HepG2 (cell line): ENCODE data around the gene MS4A2. TPM values are rescaled to one million over a fixed set of nuclear protein-coding genes. Genes with fewer than 3 reads are reported as not detected.

Experiments
- ATAC-seq: fragments of 200-7000 bp; cut with Tn5 transposase; 3 replicates; pipeline ENCODE4 v1.9.1; 2020; ENCODE audit warnings: mild to moderate bottlenecking, moderate library complexity
- BruUV-seq: library from RNA; stranded (reverse); fragments of 400-500 nt; replicated peaks from 2 replicates; lab custom pipeline; 2021; lab: Mats Ljungman, UMichigan
- CTCF ChIA-PET: fragments of 300-600 bp; formaldehyde crosslinking; extraction: SDS; loops from one replicate; lab custom pipeline; 2021; ENCODE audit warnings: low total read pairs, inconsistent platforms, low intra/inter-chr PET ratio; lab: Yijun Ruan, JAX
- POLR2A ChIA-PET: fragments of 350-600 bp; sonication (Branson Sonifier 250); formaldehyde crosslinking; loops from one replicate; lab custom pipeline; 2020; ENCODE audit warnings: antibody characterized with exemption, inconsistent platforms; lab: Yijun Ruan, JAX
- DNase-seq: peaks from one replicate; pipeline ENCODE4 v3.0.0-alpha.2; 2015; ENCODE audit warnings: low spot score
- FAIRE-seq: peaks from 3 replicates; lab custom pipeline; 2011; peaks lifted over from hg19 to GRCh38; lab: Jason Lieb, UNC
- H2AFZ ChIP-seq: one replicate; pipeline ENCODE4 v1.6.1; 2011; ENCODE audit warnings: low read length, inconsistent platforms
- H3K27ac ChIP-seq: fragments of 300-600 bp; 3 replicates; pipeline ENCODE4 v1.8.0; 2011; ENCODE audit warnings: mixed run types, mild to moderate bottlenecking, mixed read lengths, low read length, inconsistent platforms; ENCODE audit not compliant: insufficient read depth; ENCODE audit errors: extremely low read length
- H3K27me3 ChIP-seq, 2 experiments: fragments of 200-600 bp in 1 of 2; 2 replicates in 1 of 2; 3 replicates in 1 of 2; pipeline versions ENCODE4 v1.6.0 to v1.8.0; 2011; ENCODE audit warnings: low read length in 2 of 2, mild to moderate bottlenecking in 2 of 2, moderate library complexity in 2 of 2, inconsistent platforms in 1 of 2; ENCODE audit not compliant: insufficient read depth in 2 of 2, control insufficient read depth in 1 of 2
- H3K36me3 ChIP-seq, 2 experiments: fragments of 200-600 bp in 1 of 2; replicated peaks in 1 of 2; 2 replicates in 1 of 2; 3 replicates in 1 of 2; pipeline versions ENCODE4 v1.5.1 to v1.8.0; 2011; ENCODE audit warnings: low read length in 2 of 2, inconsistent platforms in 1 of 2; ENCODE audit not compliant: insufficient read depth in 2 of 2, control insufficient read depth in 1 of 2
- H3K4me1 ChIP-seq: 2 replicates; pipeline ENCODE4 v1.5.1; 2012; ENCODE audit warnings: low read length, inconsistent platforms; ENCODE audit not compliant: insufficient read depth
- H3K4me2 ChIP-seq: 2 replicates; pipeline ENCODE4 v1.6.0; 2011; ENCODE audit warnings: low read depth, low read length, inconsistent platforms
- H3K4me3 ChIP-seq, 3 experiments: fragments of 200-600 bp in 1 of 3; sonication (generic), shearing (Covaris generic) in 1 of 3; replicated peaks in 1 of 3; 2 replicates each; pipeline ENCODE4 v1.5.1; 2011 to 2016; ENCODE audit warnings: low read length in 3 of 3, inconsistent platforms in 2 of 3, low read depth in 2 of 3, mild to moderate bottlenecking in 2 of 3, control low read depth in 1 of 3, mixed read lengths in 1 of 3; ENCODE audit not compliant: insufficient read depth in 1 of 3
- H3K79me2 ChIP-seq: one replicate; pipeline ENCODE4 v1.6.1; 2011; ENCODE audit warnings: low read length, inconsistent platforms; ENCODE audit not compliant: insufficient read depth
- H3K9ac ChIP-seq: 2 replicates; pipeline ENCODE4 v1.6.0; 2011; ENCODE audit warnings: mild to moderate bottlenecking, low read depth, low read length, inconsistent platforms; ENCODE audit not compliant: insufficient read depth
- H3K9me3 ChIP-seq: 2 replicates; pipeline ENCODE4 v1.5.1; 2012; ENCODE audit warnings: mild to moderate bottlenecking, low read length
- H4K20me1 ChIP-seq: 2 replicates; pipeline ENCODE4 v1.6.0; 2011; ENCODE audit warnings: inconsistent platforms, mild to moderate bottlenecking, low read length, moderate library complexity; ENCODE audit not compliant: insufficient read depth
- EP300 ChIP-seq, 3 experiments: sonication (generic) in 1 of 3; formaldehyde crosslinking in 1 of 3; IDR thresholded peaks; 2 replicates each; pipeline versions ENCODE4 v1.5.1 to v1.6.1; 2011 to 2020; ENCODE audit warnings: low read depth in 2 of 3, low read length in 2 of 3, borderline replicate concordance in 1 of 3, improper control_type of control experiment in 1 of 3, mild to moderate bottlenecking in 1 of 3, missing genetic modification reagents in 1 of 3, moderate library complexity in 1 of 3
- GATAD2A ChIP-seq: IDR thresholded peaks from 2 replicates; pipeline ENCODE4 v1.6.1; 2016
- HNF4A ChIP-seq: sonication (generic); formaldehyde crosslinking; IDR thresholded peaks from 2 replicates; pipeline ENCODE4 v1.4.0; 2020; ENCODE audit warnings: missing genetic modification reagents
- MIXL1 ChIP-seq: IDR thresholded peaks from 2 replicates; pipeline ENCODE4 v1.6.1; 2016
- NCOA2 ChIP-seq: sonication (generic); formaldehyde crosslinking; IDR thresholded peaks from 2 replicates; pipeline ENCODE4 v1.8.0; 2022; ENCODE audit warnings: inconsistent platforms
- PPARG ChIP-seq: conservative IDR thresholded peaks from 2 replicates; pipeline ENCODE4 v1.6.1; 2016; ENCODE audit warnings: missing biosample characterization, missing genetic modification reagents
- SMARCE1 ChIP-seq: fragments of 450-650 bp; IDR thresholded peaks from 2 replicates; pipeline ENCODE4 v1.6.1; 2017; ENCODE audit warnings: borderline replicate concordance
- SMC3 ChIP-seq: IDR thresholded peaks from 2 replicates; pipeline ENCODE4 v1.6.1; 2011; ENCODE audit warnings: low read length, improper control_type of control experiment
- SOX13 ChIP-seq, 3 experiments: fragments of 450-650 bp in 1 of 3; sonication (generic) in 1 of 3; formaldehyde crosslinking in 1 of 3; IDR thresholded peaks in 2 of 3; conservative IDR thresholded peaks in 1 of 3; 2 replicates each; pipeline versions ENCODE4 v1.5.0 to v1.6.1; 2016 to 2020; ENCODE audit warnings: antibody characterized with exemption in 1 of 3, mild to moderate bottlenecking in 1 of 3, missing compliant biosample characterization in 1 of 3, missing genetic modification reagents in 1 of 3, moderate library complexity in 1 of 3
- ZNF644 ChIP-seq: IDR thresholded peaks from 2 replicates; pipeline ENCODE4 v1.6.1; 2016; ENCODE audit warnings: low read depth
- WGBS: methylation state at CpG from one replicate; pipeline ENCODE4 v1.1.6; 2017; ENCODE audit warnings: low lambda C conversion rate; 5-methylcytosine and 5-hydroxymethylcytosine counted together
- in situ Hi-C: cut with HindIII; loops from 2 replicates; pipeline ENCODE4 v1.10.0; 2017; ENCODE audit warnings: low pct_unique_long_range_greater_than_20kb; ENCODE audit not compliant: extremely low pct_ligation_motif_present
- intact Hi-C: fragments of 100-400 bp; cut with micrococcal nuclease; formaldehyde crosslinking; loops from one replicate; pipeline ENCODE4 v1.10.0; 2022; ENCODE audit not compliant: unreplicated experiment
- polyA plus RNA-seq, 8 experiments: library from polyadenylated mRNA; depleted of rRNA in 3 of 8; stranded (reverse) in 7 of 8; unstranded in 1 of 8; fragments of >200 nt; fragmentation: Illumina TruSeq in 4 of 8; extraction: Trizol in 4 of 8; gene quantifications; 2 replicates each; pipeline versions ENCODE4 v1.2.1 to v1.2.3, GENCODE V29; 2011 to 2016; ENCODE audit warnings: low read depth in 4 of 8, missing spikeins in 1 of 8, mixed read lengths in 1 of 8; ENCODE audit not compliant: insufficient read depth in 1 of 8
- total RNA-seq, 5 experiments: library from RNA; depleted of rRNA; stranded (reverse); fragments of >200 nt; fragmentation: Illumina TruSeq; extraction: Trizol; gene quantifications; 2 replicates each; pipeline ENCODE4 v1.2.3, GENCODE V29; 2016; ENCODE audit warnings: low read depth in 1 of 5
- TF ChIP-seq, protein P1 (sequence below): IDR thresholded peaks from 2 replicates; pipeline ENCODE4 v1.4.0; 2020; ENCODE audit warnings: mild to moderate bottlenecking, missing genetic modification reagents
- TF ChIP-seq, protein P2 (sequence below): sonication (generic); formaldehyde crosslinking; IDR thresholded peaks from 2 replicates; pipeline ENCODE4 v1.8.1; 2023; ENCODE audit warnings: missing genetic modification reagents, inconsistent platforms, borderline replicate concordance

The MS4A2 gene
- total and polyA plus RNA-seq, 2 of the 13 experiments (the other 11 are each of a cell fraction or from before 2014, with no cell fraction given), result not detected

DNA sequence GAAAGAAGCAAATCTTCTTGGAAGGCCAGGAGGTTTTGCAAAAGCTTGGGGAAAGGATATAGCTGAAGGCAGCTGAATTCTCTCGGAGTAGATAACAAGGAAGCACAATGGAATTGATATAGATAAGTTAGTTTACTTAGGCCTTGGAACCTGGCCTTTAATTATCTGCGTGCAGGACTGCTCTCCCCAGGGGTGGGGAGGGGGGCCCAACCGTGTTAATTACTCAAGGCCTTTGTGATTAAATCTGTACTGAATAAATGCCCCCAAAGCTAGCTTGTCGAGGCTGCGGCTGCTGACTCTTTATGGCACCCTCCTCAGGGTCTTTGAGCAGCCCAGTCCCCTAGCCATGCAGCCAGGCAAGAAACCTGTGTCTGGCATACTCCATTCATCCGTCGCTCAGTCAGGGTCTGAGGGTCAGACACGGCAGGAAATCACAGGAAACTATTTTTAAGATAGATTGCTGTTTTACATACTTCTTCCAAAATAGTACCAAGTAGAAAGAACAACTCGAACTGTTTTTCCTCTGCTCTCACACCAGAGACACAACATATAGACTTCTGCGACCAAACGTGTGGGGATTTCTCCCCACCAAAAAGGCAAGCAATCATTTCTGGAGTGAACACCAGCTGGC lies 36.5 kb downstream of the MS4A2 start:
- H3K9me3 ChIP-seq, result no peaks in the 10 kb centered on the region
- FAIRE-seq, result no peak
- H3K79me2 ChIP-seq, result no peaks in the 10 kb centered on the region
- 45% methylated on average over 9 of the region's 11 CpGs for WGBS
- no peaks in the 10 kb centered on the region for H4K20me1 ChIP-seq
- intact Hi-C loops, result no loop called here
- peaks cover 22% of the 10 kb centered on the region for H3K4me1 ChIP-seq
- ChIA-PET POLR2A (no interaction called here), CTCF (no interaction called here)
- no peak overlapping the region for H2AFZ ChIP-seq
- H3K4me3 ChIP-seq, result no peak overlapping the region
- DNase-seq, result no peak
- no peak for ATAC-seq
- no peak overlapping the region for H3K4me2 ChIP-seq
- no peak overlapping the region for H3K27ac ChIP-seq
- no peaks in the 10 kb centered on the region for H3K36me3 ChIP-seq
- no peak for TF ChIP-seq SOX13 (IDR thresholded peaks at IDR 0.05)
- 0 out of 4 replicates have a peak, but pooled peaks of 1 of the 2 experiments have one; percentile 9 for TF ChIP-seq SOX13 (CRISPR knock-in tag; conservative IDR thresholded peaks at IDR 0.05 in 1 of 2, IDR thresholded peaks at IDR 0.05 in 1 of 2)
- TF ChIP-seq SMC3, result no peak
- H3K27me3 ChIP-seq, result no peaks in the 10 kb centered on the region
- in situ Hi-C loops, result no loop called here
- no TSS peak for BruUV-seq
- no peak overlapping the region for H3K9ac ChIP-seq

DNA sequence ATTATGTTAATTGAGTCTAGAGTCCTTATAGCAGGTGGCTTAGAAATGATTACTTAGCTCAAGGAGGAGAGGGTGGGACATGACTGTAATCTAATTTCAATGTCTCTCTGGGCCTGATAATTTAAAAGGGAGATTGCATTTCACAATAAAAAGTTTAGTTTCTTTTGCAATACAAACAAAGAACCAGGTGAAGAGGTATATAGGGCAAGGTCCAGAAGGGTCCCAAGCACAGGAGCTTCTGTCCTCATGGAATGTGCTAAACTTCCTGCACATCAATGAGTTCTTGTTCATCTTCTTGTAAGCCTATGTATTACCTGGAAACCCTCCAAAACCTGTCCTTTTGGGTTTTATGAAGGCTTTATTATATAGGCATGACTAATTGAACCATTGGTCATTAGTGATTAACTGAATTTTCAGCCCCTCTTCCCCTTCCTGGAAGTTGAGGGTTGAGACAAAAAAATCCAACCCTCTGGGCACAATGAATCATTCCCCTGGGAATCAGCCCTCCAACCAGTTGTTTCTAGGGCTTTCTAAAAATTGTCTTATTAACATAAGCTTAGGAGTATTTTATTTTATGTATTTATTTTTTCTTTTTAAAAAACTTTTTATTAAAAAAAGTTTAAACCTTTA lies 37.6 kb downstream of the MS4A2 start:
- peak; percentile 43 for DNase-seq
- POLR2A ChIA-PET, result no interaction called here
- H3K9me3 ChIP-seq, result no peaks in the 10 kb centered on the region
- CTCF ChIA-PET, result no interaction called here
- H3K9ac ChIP-seq, result no peak overlapping the region
- H4K20me1 ChIP-seq, result no peaks in the 10 kb centered on the region
- H3K4me3 ChIP-seq, result no peak overlapping the region
- ATAC-seq, result peak; percentile 56
- H3K4me1 ChIP-seq, result peaks cover 22% of the 10 kb centered on the region
- no peaks in the 10 kb centered on the region for H3K79me2 ChIP-seq
- no peaks in the 10 kb centered on the region for H3K36me3 ChIP-seq
- BruUV-seq, result no TSS peak
- H3K4me2 ChIP-seq, result no peak overlapping the region
- no peak for FAIRE-seq
- no peak overlapping the region for H2AFZ ChIP-seq
- H3K27me3 ChIP-seq, result no peaks in the 10 kb centered on the region
- intact Hi-C loops (no loop called here), in situ Hi-C loops (no loop called here)
- no peak overlapping the region for H3K27ac ChIP-seq
- TF ChIP-seq NCOA2 (CRISPR knock-in tag), result peak; percentile 41; the same call in 1 of the 2 replicates
- TF ChIP-seq MIXL1 (CRISPR knock-in tag), result no peak
- TF ChIP-seq PPARG (CRISPR knock-in tag), result 0 out of 2 replicates have a peak, but pooled peaks have one; percentile 27
- TF ChIP-seq HNF4A (CRISPR knock-in tag), result peak; percentile 52; the same call in 1 of the 2 replicates
- TF ChIP-seq SMARCE1, result no peak
- TF ChIP-seq EP300 (IDR thresholded peaks at IDR 0.05; ENCODE audit: low read depth in 2 of 2, low read length in 2 of 2), result peak in 1 of 2 experiments; percentile 52; a peak in 1 of 4 replicates
- no peak for TF ChIP-seq EP300 (CRISPR knock-in tag; IDR thresholded peaks at IDR 0.05; ENCODE audit: borderline replicate concordance)
- TF ChIP-seq, protein P1, sequence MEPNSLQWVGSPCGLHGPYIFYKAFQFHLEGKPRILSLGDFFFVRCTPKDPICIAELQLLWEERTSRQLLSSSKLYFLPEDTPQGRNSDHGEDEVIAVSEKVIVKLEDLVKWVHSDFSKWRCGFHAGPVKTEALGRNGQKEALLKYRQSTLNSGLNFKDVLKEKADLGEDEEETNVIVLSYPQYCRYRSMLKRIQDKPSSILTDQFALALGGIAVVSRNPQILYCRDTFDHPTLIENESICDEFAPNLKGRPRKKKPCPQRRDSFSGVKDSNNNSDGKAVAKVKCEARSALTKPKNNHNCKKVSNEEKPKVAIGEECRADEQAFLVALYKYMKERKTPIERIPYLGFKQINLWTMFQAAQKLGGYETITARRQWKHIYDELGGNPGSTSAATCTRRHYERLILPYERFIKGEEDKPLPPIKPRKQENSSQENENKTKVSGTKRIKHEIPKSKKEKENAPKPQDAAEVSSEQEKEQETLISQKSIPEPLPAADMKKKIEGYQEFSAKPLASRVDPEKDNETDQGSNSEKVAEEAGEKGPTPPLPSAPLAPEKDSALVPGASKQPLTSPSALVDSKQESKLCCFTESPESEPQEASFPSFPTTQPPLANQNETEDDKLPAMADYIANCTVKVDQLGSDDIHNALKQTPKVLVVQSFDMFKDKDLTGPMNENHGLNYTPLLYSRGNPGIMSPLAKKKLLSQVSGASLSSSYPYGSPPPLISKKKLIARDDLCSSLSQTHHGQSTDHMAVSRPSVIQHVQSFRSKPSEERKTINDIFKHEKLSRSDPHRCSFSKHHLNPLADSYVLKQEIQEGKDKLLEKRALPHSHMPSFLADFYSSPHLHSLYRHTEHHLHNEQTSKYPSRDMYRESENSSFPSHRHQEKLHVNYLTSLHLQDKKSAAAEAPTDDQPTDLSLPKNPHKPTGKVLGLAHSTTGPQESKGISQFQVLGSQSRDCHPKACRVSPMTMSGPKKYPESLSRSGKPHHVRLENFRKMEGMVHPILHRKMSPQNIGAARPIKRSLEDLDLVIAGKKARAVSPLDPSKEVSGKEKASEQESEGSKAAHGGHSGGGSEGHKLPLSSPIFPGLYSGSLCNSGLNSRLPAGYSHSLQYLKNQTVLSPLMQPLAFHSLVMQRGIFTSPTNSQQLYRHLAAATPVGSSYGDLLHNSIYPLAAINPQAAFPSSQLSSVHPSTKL (CRISPR knock-in tag), result peak; percentile 29; the same call in 1 of the 2 replicates
- TF ChIP-seq, protein P2, sequence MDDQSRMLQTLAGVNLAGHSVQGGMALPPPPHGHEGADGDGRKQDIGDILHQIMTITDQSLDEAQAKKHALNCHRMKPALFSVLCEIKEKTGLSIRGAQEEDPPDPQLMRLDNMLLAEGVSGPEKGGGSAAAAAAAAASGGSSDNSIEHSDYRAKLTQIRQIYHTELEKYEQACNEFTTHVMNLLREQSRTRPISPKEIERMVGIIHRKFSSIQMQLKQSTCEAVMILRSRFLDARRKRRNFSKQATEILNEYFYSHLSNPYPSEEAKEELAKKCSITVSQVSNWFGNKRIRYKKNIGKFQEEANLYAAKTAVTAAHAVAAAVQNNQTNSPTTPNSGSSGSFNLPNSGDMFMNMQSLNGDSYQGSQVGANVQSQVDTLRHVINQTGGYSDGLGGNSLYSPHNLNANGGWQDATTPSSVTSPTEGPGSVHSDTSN (CRISPR knock-in tag), result no peak
- TF ChIP-seq GATAD2A (CRISPR knock-in tag), result peak; percentile 59; the same call in 1 of the 2 replicates
- TF ChIP-seq ZNF644, result no peak
